ENCODE results near the gene CD302.
"Not testable (repeated sequence)": the region's sequence is repeated elsewhere in the genome, so short reads cannot be mapped to it uniquely, and the experiment has no call there.

The CD302 gene

DNA sequence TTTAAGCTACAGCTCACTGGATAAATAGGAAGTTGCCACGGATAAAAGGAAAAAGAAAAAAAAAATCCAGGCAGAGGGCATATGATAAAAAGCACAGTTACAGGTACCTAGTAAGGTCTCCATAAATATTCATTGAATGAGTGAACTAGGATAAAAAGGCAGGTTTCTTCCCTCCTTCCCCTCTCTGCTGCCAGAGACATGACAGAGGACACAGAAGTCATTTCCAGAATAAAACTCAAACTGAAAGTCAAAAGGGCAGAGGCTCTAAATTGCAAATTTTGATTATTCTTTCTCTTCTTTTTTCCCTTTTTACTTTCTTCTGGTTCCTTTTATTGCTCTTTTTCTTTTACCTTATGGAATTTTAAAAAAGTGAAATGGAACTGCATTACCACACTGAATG is 7.7 kb downstream of the CD302 start:
- peaks cover under 1% of the 10 kb centered on the region for H3K4me1 ChIP-seq (ENCODE audit: control insufficient read depth, insufficient read depth, low read length)
- no peaks in the 10 kb centered on the region for H3K9me3 ChIP-seq (ENCODE audit: control insufficient read depth, low read length)
- H3K36me3 ChIP-seq (ENCODE audit: control insufficient read depth, insufficient read depth, low read length), result no peaks in the 10 kb centered on the region
- no peak overlapping the region for H3K9ac ChIP-seq (ENCODE audit: low read length)
- no peaks in the 10 kb centered on the region for H3K27me3 ChIP-seq (ENCODE audit: control insufficient read depth, insufficient read depth, low read length)
- no peak overlapping the region for H3K4me3 ChIP-seq (ENCODE audit: low read length)

- Histone ChIP-seq H3K4me1 (ENCODE audit: control insufficient read depth, insufficient read depth, low read length) (no peaks in the 10 kb centered on the region), H3K36me3 (ENCODE audit: control insufficient read depth, insufficient read depth, low read length) (no peaks in the 10 kb centered on the region), H3K9me3 (ENCODE audit: control insufficient read depth, low read length) (no peaks in the 10 kb centered on the region), H3K9ac (ENCODE audit: low read length) (no peak overlapping the region), H3K4me3 (ENCODE audit: low read length) (no peak overlapping the region), H3K27me3 (ENCODE audit: control insufficient read depth, insufficient read depth, low read length) (no peaks in the 10 kb centered on the region)
Measured at GRCh38 chr2:159788253-159788652, 9.8 kb downstream of the CD302 start.

DNA sequence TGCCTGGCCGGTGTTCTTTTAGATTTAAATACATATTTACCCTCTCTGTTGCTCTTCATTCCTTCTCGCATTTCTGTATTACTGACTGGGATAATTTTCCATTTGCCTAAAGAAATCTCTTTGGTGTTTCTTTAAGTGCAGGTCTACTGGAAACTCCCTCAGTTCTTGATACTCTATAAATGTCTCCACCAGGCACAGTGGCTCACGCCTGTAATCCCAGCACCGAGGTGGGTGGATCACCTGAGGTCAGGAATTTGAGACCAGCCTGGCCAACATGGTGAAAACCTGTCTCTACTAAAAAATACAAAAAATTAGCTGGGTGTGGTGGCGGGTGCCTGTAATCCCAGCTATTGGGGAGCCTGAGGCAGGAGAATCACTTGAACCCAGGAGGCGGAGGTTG is 10.4 kb downstream of the CD302 start:
- H3K27me3 ChIP-seq (ENCODE audit: control insufficient read depth, insufficient read depth, low read length); H3K9ac ChIP-seq (ENCODE audit: low read length); H3K9me3 ChIP-seq (ENCODE audit: control insufficient read depth, low read length); H3K36me3 ChIP-seq (ENCODE audit: control insufficient read depth, insufficient read depth, low read length); H3K4me3 ChIP-seq (ENCODE audit: low read length); H3K4me1 ChIP-seq (ENCODE audit: control insufficient read depth, insufficient read depth, low read length): not testable (repeated sequence)

DNA sequence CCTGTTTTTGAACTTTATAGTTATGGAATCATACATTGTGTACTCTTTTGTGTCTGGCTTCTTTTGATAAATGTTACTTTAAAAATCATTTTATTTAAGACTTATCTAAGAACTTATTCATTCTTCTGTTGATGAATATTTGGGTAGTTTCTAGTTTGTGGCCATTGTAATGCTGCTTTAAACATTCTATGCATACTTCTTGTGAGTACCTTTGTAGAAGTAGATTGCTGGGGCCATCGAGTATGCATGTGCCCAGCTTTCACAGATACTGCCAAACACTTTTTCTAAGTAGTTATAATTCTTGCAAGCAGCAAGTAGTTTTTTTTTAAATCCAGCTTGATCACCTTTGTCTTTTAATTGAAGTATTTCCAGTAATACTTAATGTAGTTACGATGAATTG is 11.1 kb downstream of the CD302 start:
- H3K27me3 ChIP-seq (ENCODE audit: control insufficient read depth, insufficient read depth, low read length), result no peaks in the 10 kb centered on the region
- H3K9me3 ChIP-seq (ENCODE audit: control insufficient read depth, low read length), result no peaks in the 10 kb centered on the region
- H3K9ac ChIP-seq (ENCODE audit: low read length), result no peak overlapping the region
- no peaks in the 10 kb centered on the region for H3K36me3 ChIP-seq (ENCODE audit: control insufficient read depth, insufficient read depth, low read length)
- no peaks in the 10 kb centered on the region for H3K4me1 ChIP-seq (ENCODE audit: control insufficient read depth, insufficient read depth, low read length)
- H3K4me3 ChIP-seq (ENCODE audit: low read length), result no peak overlapping the region

DNA sequence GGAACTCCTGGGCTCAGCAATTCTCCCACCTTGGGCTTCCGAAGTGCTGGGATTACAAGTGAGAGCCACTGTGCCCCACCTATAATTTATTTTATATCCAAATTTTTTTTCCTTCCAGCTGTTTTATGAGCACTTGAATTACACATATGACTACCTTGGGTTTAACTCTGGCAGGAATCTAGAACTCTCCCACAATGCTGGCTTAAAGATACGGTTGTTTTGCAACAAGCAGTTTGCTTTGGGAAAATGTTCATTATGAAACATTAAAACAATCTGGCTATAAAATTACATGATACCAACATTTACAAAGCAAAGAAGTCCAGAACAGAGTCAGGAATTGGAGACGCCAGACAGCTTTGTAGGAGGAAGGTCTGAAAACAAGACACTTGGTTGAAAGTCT is 12.8 kb downstream of the CD302 start:
- Histone ChIP-seq H3K27me3 (ENCODE audit: control insufficient read depth, insufficient read depth, low read length) (no peaks in the 10 kb centered on the region), H3K9ac (ENCODE audit: low read length) (no peak overlapping the region), H3K4me3 (ENCODE audit: low read length) (no peak overlapping the region), H3K9me3 (ENCODE audit: control insufficient read depth, low read length) (no peaks in the 10 kb centered on the region), H3K4me1 (ENCODE audit: control insufficient read depth, insufficient read depth, low read length) (no peaks in the 10 kb centered on the region), H3K36me3 (ENCODE audit: control insufficient read depth, insufficient read depth, low read length) (no peaks in the 10 kb centered on the region)

- H3K9ac ChIP-seq (ENCODE audit: low read length); H3K27me3 ChIP-seq (ENCODE audit: control insufficient read depth, insufficient read depth, low read length); H3K4me1 ChIP-seq (ENCODE audit: control insufficient read depth, insufficient read depth, low read length); H3K4me3 ChIP-seq (ENCODE audit: low read length); H3K9me3 ChIP-seq (ENCODE audit: control insufficient read depth, low read length); H3K36me3 ChIP-seq (ENCODE audit: control insufficient read depth, insufficient read depth, low read length): not testable (repeated sequence)
Measured at GRCh38 chr2:159784744-159785143, 13.3 kb downstream of the CD302 start.

DNA sequence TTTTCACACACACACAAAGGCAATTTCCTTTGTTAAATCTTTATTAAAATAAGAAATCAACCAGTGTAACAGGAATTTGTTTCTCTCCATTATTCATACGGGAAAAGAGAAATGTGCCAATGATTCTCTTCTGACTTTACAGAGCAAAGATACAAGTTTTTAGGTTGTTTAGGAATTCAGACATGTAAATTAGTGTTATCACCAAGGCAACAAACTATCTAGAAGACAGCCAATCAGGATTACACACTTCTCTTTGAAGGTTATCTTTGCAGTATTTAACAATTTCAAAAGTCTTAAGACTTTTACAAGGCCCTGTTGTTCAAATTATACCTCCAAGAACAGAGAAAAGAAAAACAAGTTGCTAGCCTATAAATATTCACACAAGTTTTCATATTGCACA is 14.5 kb downstream of the CD302 start:
- H3K36me3 ChIP-seq (ENCODE audit: control insufficient read depth, insufficient read depth, low read length), result no peaks in the 10 kb centered on the region
- no peaks in the 10 kb centered on the region for H3K9me3 ChIP-seq (ENCODE audit: control insufficient read depth, low read length)
- H3K4me1 ChIP-seq (ENCODE audit: control insufficient read depth, insufficient read depth, low read length), result no peaks in the 10 kb centered on the region
- no peak overlapping the region for H3K4me3 ChIP-seq (ENCODE audit: low read length)
- no peak overlapping the region for H3K9ac ChIP-seq (ENCODE audit: low read length)
- no peaks in the 10 kb centered on the region for H3K27me3 ChIP-seq (ENCODE audit: control insufficient read depth, insufficient read depth, low read length)

DNA sequence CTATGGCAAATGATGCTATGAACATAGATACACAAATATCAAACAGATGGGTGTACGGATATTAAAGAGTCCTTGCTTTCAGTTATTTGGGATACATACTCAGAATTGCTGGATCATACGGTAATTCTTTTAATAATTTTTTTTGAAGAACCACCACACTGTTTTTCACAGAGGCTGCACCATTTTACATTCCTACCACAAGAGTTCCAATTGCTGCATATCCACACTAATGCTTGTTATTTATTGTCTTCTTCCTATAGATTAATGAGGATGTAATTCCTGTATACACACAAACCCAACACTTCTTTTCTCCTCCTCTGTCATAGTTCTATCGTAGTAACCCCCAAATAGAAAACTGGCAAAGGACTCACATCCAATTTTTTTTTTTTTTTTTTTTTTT is 21.7 kb downstream of the CD302 start:
- Histone ChIP-seq H3K27me3 (ENCODE audit: control insufficient read depth, insufficient read depth, low read length) (no peaks in the 10 kb centered on the region), H3K36me3 (ENCODE audit: control insufficient read depth, insufficient read depth, low read length) (no peaks in the 10 kb centered on the region), H3K9me3 (ENCODE audit: control insufficient read depth, low read length) (no peaks in the 10 kb centered on the region), H3K4me1 (ENCODE audit: control insufficient read depth, insufficient read depth, low read length) (no peaks in the 10 kb centered on the region), H3K9ac (ENCODE audit: low read length) (no peak overlapping the region), H3K4me3 (ENCODE audit: low read length) (no peak overlapping the region)

DNA sequence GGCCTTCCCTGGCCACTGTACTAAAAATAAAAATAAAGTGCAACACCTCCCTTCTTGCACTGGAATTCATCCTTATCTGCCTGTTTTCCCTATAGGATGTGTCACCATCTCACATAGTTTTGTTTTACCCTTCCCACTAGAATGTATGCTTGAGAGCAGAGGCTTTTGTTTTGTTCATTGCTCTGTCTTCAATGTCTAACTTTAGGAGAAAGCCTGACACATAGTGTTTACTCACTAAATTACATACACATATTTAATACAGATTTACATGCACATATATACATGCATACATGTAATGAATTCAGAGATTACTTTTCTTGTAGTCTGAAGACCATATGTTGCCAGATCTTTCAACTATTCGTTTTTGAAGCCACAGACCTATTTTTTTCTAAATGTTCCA is 23.0 kb downstream of the CD302 start:
- Histone ChIP-seq H3K9me3 (ENCODE audit: control insufficient read depth, low read length) (no peaks in the 10 kb centered on the region), H3K36me3 (ENCODE audit: control insufficient read depth, insufficient read depth, low read length) (no peaks in the 10 kb centered on the region), H3K4me1 (ENCODE audit: control insufficient read depth, insufficient read depth, low read length) (no peaks in the 10 kb centered on the region), H3K27me3 (ENCODE audit: control insufficient read depth, insufficient read depth, low read length) (no peaks in the 10 kb centered on the region), H3K4me3 (ENCODE audit: low read length) (no peak overlapping the region), H3K9ac (ENCODE audit: low read length) (no peak overlapping the region)

DNA sequence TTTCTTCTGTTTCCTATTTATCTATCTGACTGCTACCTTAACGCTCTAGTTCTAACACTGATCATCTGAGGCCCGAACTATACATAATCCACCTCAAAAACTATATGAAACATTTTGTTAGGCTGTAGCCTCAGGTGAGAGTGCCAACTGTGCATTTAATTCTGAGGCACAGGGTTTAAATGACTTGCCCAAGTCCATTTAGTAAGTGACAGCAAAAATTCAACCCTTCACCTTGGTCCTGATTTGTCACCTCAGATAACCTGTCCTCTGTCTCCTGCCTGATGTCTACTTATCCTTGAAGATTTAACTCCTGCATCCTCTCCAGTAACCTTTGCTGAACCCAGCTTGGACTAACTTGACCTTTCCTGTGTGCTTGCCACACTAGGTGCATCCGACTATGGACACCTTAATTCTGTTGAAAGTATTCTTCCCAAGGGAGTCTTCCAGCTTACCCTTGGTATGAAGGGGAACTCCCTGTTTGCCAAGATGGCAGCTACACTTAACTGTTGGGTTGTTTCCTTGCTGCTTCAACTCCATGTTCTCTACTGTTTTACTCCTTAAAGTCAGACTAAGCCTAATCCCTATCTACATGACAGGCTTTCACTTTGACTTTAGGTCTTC is 23.5 kb downstream of the CD302 start:
- no peaks in the 10 kb centered on the region for H3K4me1 ChIP-seq (ENCODE audit: control insufficient read depth, insufficient read depth, low read length)
- no peaks in the 10 kb centered on the region for H3K9me3 ChIP-seq (ENCODE audit: control insufficient read depth, low read length)
- no peaks in the 10 kb centered on the region for H3K27me3 ChIP-seq (ENCODE audit: control insufficient read depth, insufficient read depth, low read length)
- H3K9ac ChIP-seq (ENCODE audit: low read length), result no peak overlapping the region
- no peak overlapping the region for H3K4me3 ChIP-seq (ENCODE audit: low read length)
- no peaks in the 10 kb centered on the region for H3K36me3 ChIP-seq (ENCODE audit: control insufficient read depth, insufficient read depth, low read length)

GRCh38 chr2:159773886-159774285 is 24.1 kb downstream of the CD302 start:
- H3K4me3 ChIP-seq (ENCODE audit: low read length), result no peak overlapping the region
- no peaks in the 10 kb centered on the region for H3K9me3 ChIP-seq (ENCODE audit: control insufficient read depth, low read length)
- no peaks in the 10 kb centered on the region for H3K36me3 ChIP-seq (ENCODE audit: control insufficient read depth, insufficient read depth, low read length)
- no peak overlapping the region for H3K9ac ChIP-seq (ENCODE audit: low read length)
- H3K27me3 ChIP-seq (ENCODE audit: control insufficient read depth, insufficient read depth, low read length), result no peaks in the 10 kb centered on the region
- H3K4me1 ChIP-seq (ENCODE audit: control insufficient read depth, insufficient read depth, low read length), result no peaks in the 10 kb centered on the region

- Histone ChIP-seq H3K36me3 (ENCODE audit: control insufficient read depth, insufficient read depth, low read length) (no peaks in the 10 kb centered on the region), H3K27me3 (ENCODE audit: control insufficient read depth, insufficient read depth, low read length) (no peaks in the 10 kb centered on the region), H3K9me3 (ENCODE audit: control insufficient read depth, low read length) (no peaks in the 10 kb centered on the region), H3K4me3 (ENCODE audit: low read length) (no peak overlapping the region), H3K4me1 (ENCODE audit: control insufficient read depth, insufficient read depth, low read length) (no peaks in the 10 kb centered on the region), H3K9ac (ENCODE audit: low read length) (no peak overlapping the region)
Measured at GRCh38 chr2:159773426-159773825, 24.6 kb downstream of the CD302 start.

DNA sequence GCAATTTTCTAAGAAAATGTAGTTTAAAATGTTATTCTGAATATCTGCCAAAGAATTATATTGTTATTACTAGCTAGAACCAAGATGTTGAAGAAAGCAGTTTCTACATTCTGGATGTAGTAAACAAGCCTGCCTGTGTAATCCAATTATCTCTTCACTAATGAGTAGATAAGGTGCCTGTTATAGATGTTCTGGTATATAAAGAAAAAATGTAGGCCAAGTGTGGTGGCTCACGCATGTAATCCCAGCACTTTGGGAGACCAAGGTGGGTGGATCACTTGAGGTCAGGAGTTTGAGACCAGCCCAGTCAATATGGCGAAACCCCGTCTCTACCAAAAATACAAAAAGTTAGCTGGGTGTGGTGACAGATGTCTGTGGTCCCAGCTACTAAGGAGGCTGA is 28.9 kb downstream of the CD302 start:
- H3K9me3 ChIP-seq (ENCODE audit: control insufficient read depth, low read length), result no peaks in the 10 kb centered on the region
- no peak overlapping the region for H3K9ac ChIP-seq (ENCODE audit: low read length)
- H3K36me3 ChIP-seq (ENCODE audit: control insufficient read depth, insufficient read depth, low read length), result no peaks in the 10 kb centered on the region
- H3K4me3 ChIP-seq (ENCODE audit: low read length), result no peak overlapping the region
- no peaks in the 10 kb centered on the region for H3K4me1 ChIP-seq (ENCODE audit: control insufficient read depth, insufficient read depth, low read length)
- H3K27me3 ChIP-seq (ENCODE audit: control insufficient read depth, insufficient read depth, low read length), result no peaks in the 10 kb centered on the region

Data from mucosa of stomach (tissue), 1 donor.